A204.1 (cell line): ENCODE results near the gene GPR108.
"Not testable (repeated sequence)": the region's sequence is repeated elsewhere in the genome, so short reads cannot be mapped to it uniquely, and the experiment has no call there.

ENCODE experiments used
- FAIRE-seq: peaks from 2 replicates; lab custom pipeline; 2012; peaks lifted over from hg19 to GRCh38; lab: Jason Lieb, UNC

Gene GPR108

GRCh38 chr19:6737284-6737872 lies at the start of gene GPR108:
TSS of gene GPR108 (minus strand) at chr19:6737580. CDS start at chr19:6737576, 4 bp downstream.
- peak; percentile 100 for FAIRE-seq

DNA sequence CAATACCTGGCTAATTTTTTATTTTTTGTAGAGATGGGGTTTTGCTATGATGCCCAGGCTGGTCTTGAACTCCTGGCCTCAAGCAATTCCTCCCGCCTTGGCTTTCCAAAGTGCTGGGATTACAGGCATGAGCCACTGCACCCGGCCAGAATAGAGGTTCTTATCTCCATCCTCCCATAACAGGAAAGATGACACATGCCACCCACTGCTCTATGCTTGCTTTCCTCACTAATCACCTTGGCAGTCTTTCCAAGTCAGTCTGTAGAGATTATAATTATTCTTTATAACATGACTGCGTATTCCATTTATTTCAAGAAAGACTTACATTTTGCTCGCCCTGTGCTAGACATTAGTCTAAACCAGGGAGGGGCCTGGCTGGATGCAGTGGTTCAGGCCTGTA lies 41.8 kb upstream of the GPR108 start:
- no peak for FAIRE-seq

DNA sequence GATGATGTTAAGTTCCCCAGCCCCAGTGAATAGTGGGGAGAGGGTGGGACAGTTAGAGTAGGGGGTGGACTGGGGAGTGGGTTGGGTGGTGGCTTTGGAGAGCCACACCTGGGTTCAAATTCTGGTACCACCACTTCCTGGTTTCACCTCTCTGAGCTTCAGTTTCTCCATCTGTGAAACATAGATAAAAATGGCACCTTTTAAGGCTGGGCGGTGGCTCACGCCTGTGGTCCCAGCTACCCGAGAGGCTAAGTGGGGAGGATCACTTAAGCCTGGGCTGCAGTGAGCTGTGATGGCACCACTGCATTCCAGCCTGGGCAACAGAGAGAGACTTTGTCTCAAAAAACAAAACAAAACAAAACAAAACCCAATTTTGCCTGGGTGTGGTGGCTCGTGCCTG lies 41.0 kb upstream of the GPR108 start:
- no peak for FAIRE-seq

GRCh38 chr19:6777434-6777833 lies 40.1 kb upstream of the GPR108 start:
- FAIRE-seq: no peak

- FAIRE-seq: no peak
These were observed 39.6 kb upstream of the GPR108 start for GRCh38 chr19:6776999-6777398.

GRCh38 chr19:6776045-6776444 lies 38.7 kb upstream of the GPR108 start:
- not testable (repeated sequence) for FAIRE-seq

GRCh38 chr19:6774821-6775707 lies 37.7 kb upstream of the GPR108 start:
- no peak for FAIRE-seq

- no peak for FAIRE-seq
These were observed 36.0 kb upstream of the GPR108 start for GRCh38 chr19:6773323-6773931.

- no peak for FAIRE-seq
These were observed 35.5 kb upstream of the GPR108 start for GRCh38 chr19:6772866-6773322.

GRCh38 chr19:6772028-6772865 lies 34.9 kb upstream of the GPR108 start, which contains the start of gene VAV1:
TSS of gene VAV1 (plus strand) at chr19:6772708. CDS start at chr19:6772808, 100 bp downstream.
- no peak for FAIRE-seq

- not testable (repeated sequence) for FAIRE-seq
These were observed 34.3 kb upstream of the GPR108 start for GRCh38 chr19:6771648-6772027.

DNA sequence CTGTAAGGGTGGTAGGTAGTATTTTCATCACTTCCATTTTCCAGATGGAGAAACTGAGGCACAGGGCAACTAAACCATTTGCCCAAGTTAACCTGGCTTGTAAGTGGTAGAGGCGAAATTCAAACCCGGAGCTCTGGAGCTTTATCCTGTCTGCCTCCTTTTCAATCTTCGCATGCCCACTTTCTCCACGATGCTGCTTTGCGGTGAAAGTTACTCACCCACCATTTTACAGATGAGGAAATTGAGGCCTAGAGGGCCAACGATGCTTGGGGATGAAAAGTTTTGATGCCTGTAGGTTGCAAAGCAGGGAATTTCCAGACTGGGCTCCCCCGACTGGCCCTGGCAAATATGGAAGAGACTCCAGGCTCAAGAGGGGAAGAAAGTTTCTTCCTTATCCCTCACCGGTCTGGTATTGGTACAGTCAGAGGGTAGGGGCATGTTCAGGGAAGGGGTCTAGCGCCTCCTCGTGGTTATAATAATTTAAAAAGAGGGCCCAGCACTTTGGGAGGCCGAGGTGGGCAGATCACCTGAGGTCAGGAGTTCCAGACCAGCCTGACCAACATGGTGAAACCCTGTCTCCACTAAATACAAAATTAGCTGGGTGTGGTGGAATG lies 31.7 kb upstream of the GPR108 start:
- no peak for FAIRE-seq

DNA sequence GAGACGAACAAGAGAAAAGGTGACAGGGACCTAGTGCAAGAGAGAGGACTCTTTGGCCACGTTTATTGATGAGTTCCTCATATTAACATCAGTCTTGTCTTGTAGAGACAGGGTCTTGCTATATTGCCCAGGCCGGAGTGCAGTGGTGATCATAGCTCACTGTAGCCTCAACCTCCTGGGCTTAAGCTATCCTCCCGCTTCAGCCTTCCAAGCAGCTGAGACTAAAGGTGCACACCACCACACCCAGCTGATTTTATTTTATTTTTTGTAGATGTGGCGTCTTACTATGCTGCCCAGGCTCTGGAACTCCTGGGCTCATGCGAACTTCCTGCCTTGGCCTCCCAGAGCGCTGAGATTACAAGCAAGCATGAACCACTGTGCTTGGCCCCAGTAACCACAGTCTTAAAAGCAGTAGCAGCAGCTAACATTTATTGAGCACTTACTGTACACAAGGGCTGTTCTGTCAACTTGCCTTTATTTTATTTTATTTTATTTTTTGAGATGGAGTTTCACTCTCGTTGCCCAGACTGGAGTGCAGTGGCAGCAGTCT lies 30.9 kb upstream of the GPR108 start:
- FAIRE-seq: no peak

DNA sequence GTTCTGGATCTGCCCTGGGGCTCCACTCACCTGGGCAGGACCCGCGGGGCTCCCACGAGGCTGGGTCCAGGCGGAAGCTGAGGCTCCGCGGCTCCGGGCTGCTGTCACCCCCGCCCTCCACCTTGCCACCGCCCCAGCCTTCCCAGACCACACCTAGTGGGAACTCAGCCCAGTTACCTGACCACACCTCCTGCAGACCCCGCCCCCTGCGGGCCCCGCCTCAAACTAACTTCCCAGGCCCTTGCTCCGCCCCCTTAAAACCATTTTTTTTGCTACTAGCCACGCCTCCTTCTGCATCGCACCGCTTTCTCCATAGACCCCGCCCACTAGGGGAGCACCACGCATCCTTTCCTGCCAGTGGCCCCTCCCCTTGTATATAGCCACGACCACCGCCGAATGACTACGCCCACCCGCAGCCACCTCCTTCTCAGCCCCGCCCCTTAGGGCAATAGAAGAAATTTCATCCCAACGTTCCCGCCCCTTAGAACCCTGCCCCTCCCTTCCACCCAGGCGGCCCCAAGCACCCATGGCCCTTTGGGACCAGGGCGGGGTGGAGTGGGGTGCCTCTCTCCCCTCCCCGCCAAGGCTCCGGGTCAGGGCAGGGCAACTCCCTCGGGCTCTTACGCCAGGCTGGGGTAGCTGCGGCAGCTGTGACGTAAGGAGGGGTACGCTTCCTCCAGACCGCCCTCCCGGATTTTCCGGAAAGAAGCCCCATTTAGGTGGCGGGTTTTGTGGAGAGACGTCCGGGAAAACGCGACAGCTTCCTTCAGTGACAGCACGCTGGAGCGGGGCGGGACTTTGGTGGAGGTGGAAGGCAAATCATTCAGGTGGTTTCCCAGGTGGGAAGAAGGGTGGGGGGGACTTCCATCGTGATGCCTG lies 30.2 kb upstream of the GPR108 start, which contains the start of gene SH2D3A:
TSS of gene SH2D3A (minus strand) at position 79 of the 879 bp plus-strand sequence. CDS start 3,687 bp downstream, outside the sequence.
- no peak for FAIRE-seq

DNA sequence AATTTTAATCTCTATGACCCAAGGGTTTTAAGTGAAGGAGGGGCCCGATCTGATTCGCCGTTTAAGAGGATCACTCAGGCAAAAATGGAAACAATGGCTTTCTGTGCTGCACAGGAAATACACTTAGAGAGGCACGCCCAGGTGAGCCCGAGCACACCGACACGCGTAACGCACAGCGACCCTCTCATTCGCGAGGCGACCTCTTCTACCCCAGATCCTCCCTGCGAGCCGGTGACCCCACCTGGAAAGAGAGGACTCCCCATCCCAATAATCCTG lies 29.6 kb upstream of the GPR108 start:
- no peak for FAIRE-seq

DNA sequence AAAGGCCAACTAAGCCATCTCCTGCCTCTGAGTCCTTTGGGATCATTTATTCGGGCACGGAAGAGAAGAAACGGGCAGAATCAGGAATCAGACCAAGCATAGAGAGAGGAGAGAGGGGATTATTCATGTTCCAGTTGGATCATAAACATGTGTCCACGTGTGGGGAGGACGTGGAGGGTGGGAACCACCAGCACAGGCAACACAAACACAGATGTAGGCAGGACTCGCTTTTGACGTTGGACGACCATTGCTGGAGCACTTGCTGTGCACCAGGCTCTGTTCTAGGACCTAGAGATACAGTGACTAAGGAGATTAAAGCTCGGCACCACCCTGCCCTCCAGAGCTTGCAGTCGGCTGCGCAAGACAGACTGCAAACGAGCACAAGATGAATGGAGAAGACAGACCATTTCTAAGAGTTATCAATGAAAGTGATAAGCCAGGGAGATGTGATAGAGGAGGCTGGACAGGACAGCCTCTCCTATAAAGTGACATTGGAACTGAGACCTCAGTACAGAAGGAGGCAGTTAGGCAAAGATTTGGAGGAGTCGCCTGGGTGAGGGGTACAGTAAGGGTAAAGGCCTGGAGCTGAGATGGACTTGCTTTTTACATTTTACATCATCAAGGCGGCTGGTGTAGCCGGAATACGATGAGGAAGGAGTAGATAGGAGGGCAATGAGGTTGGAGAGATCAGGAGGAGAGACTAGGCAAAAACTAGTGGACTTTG lies 29.1 kb upstream of the GPR108 start:
- no peak for FAIRE-seq

DNA sequence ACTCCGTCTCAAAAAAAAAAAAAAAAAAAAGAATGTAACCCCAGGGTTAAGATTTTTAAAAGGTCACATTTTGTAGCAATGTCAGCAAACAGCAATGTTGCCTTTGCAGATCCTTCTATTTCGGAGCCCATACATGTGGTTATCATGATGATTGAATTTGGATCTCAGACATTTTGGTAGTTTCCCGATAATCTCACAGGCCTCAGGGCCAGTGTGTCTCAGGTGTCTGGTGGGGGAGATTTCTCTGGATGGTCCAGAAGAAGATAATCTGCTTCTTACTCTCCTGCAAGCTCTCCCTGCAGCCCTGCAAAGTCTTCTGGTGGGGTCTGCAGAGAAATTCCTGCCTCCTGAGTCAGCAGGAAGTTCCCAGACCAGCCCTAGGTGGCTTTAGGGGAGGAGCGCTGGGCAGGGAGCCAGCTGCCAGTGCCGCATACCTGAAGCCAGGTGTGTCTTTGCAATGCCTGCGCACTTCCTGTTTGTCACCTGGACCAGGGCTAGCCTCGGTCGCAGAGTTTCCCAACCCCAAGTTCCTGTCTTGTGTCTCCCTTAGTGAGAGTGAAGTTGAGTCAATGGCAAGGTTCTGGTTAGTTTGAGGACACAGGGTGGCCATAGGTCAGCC lies 28.5 kb upstream of the GPR108 start:
- FAIRE-seq: no peak

GRCh38 chr19:6762253-6762797 lies 24.9 kb upstream of the GPR108 start:
- FAIRE-seq: not testable (repeated sequence)

DNA sequence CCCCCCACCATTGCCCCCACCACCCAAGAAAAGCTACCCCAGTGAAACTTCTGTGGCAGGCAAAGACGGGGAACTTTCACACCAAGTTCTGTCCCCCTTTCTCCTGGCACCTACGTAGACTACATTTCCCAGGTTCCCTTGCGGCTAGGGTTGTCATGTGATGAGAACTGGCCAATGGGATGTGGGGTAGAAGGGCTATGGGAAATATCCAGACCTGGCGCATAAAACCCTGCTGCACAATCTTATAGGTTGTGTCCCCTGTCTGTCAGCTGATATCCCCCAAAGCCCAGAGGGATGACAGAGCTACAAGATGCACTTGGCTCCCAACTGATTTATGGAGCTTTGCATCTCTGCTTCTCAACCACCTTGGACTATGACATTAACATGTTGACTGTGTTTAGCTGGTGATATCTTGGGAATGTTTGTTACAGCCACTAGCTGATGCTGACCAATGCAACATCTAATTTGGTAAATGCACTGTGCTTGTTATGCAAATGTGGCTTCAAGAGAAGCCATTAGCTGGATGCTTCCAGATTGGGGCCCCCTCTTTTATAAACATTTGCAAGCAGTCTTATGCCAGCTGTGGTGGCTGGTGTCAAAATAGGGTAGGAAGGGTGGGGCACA lies 23.8 kb upstream of the GPR108 start:
- no peak for FAIRE-seq
